ENCODE measurements around the gene NRN1. TPM values are rescaled to one million over a fixed set of nuclear protein-coding genes. Genes with fewer than 3 reads are reported as not detected.

NRN1 gene
- total RNA-seq, 1 donor from 2014 or later, result 9.8 TPM

- intact Hi-C loops (cut with DNase I), result no loop called here
Measured at GRCh38 chr6:5962794-5963193, 43.9 kb downstream of the NRN1 start.

GRCh38 chr6:5961836-5962235 is 44.9 kb downstream of the NRN1 start:
- H3K27me3 ChIP-seq, result no peaks in the 10 kb centered on the region
- no peak overlapping the region for H3K4me3 ChIP-seq
- H3K36me3 ChIP-seq, result no peaks in the 10 kb centered on the region
- TF ChIP-seq POLR2AphosphoS5 (IDR thresholded peaks at IDR 0.05; ENCODE audit: insufficient read depth in 1 of 2, low read depth in 1 of 2), result no peak
- no peak for TF ChIP-seq POLR2A (IDR thresholded peaks at IDR 0.05)
- TF ChIP-seq CTCF (IDR thresholded peaks at IDR 0.05), result no peak
- H3K27ac ChIP-seq, result no peak overlapping the region
- intact Hi-C loops (cut with DNase I), result no loop called here
- no peaks in the 10 kb centered on the region for H3K4me1 ChIP-seq
- no peaks in the 10 kb centered on the region for H3K9me3 ChIP-seq
- DNase-seq (ENCODE audit: extremely low spot score in 2 of 2), result no peak

More at GRCh38 chr6:5962794-5963193, 43.9 kb downstream of the NRN1 start:
- H3K27me3 ChIP-seq, result no peaks in the 10 kb centered on the region
- H3K9me3 ChIP-seq, result no peaks in the 10 kb centered on the region
- no peak overlapping the region for H3K27ac ChIP-seq
- H3K36me3 ChIP-seq, result no peaks in the 10 kb centered on the region
- H3K4me3 ChIP-seq, result no peak overlapping the region
- H3K4me1 ChIP-seq, result no peaks in the 10 kb centered on the region
- no peak for TF ChIP-seq POLR2A (IDR thresholded peaks at IDR 0.05)
- TF ChIP-seq CTCF (IDR thresholded peaks at IDR 0.05), result no peak
- no peak for TF ChIP-seq POLR2AphosphoS5 (IDR thresholded peaks at IDR 0.05; ENCODE audit: insufficient read depth in 1 of 2, low read depth in 1 of 2)
- no peak for DNase-seq (ENCODE audit: extremely low spot score in 2 of 2)

- no peaks in the 10 kb centered on the region for H3K9me3 ChIP-seq
- no peaks in the 10 kb centered on the region for H3K36me3 ChIP-seq
- H3K4me3 ChIP-seq, result no peak overlapping the region
- intact Hi-C loops (cut with DNase I), result no loop called here
- H3K27ac ChIP-seq, result no peak overlapping the region
- TF ChIP-seq POLR2A (IDR thresholded peaks at IDR 0.05) (no peak), CTCF (IDR thresholded peaks at IDR 0.05) (no peak), POLR2AphosphoS5 (IDR thresholded peaks at IDR 0.05; ENCODE audit: insufficient read depth in 1 of 2, low read depth in 1 of 2) (no peak)
- no peaks in the 10 kb centered on the region for H3K4me1 ChIP-seq
- no peak for DNase-seq (ENCODE audit: extremely low spot score in 2 of 2)
- H3K27me3 ChIP-seq, result no peaks in the 10 kb centered on the region
Measured at GRCh38 chr6:5960456-5960855, 46.3 kb downstream of the NRN1 start.

GRCh38 chr6:5958921-5959320 is 47.8 kb downstream of the NRN1 start:
- Histone ChIP-seq H3K4me3 (no peak overlapping the region), H3K27me3 (no peaks in the 10 kb centered on the region), H3K9me3 (no peaks in the 10 kb centered on the region), H3K36me3 (no peaks in the 10 kb centered on the region), H3K4me1 (no peaks in the 10 kb centered on the region), H3K27ac (no peak overlapping the region)
- intact Hi-C loops (cut with DNase I), result no loop called here
- no peak for TF ChIP-seq POLR2AphosphoS5 (IDR thresholded peaks at IDR 0.05; ENCODE audit: insufficient read depth in 1 of 2, low read depth in 1 of 2)
- no peak for TF ChIP-seq CTCF (IDR thresholded peaks at IDR 0.05)
- no peak for TF ChIP-seq POLR2A (IDR thresholded peaks at IDR 0.05)
- no peak for DNase-seq (ENCODE audit: extremely low spot score in 2 of 2)

GRCh38 chr6:5956939-5957338 is 49.8 kb downstream of the NRN1 start:
- Histone ChIP-seq H3K27me3 (no peaks in the 10 kb centered on the region), H3K4me1 (no peaks in the 10 kb centered on the region), H3K4me3 (no peak overlapping the region), H3K27ac (no peak overlapping the region), H3K9me3 (no peaks in the 10 kb centered on the region), H3K36me3 (no peaks in the 10 kb centered on the region)
- intact Hi-C loops (cut with DNase I), result no loop called here
- DNase-seq (ENCODE audit: extremely low spot score in 2 of 2), result no peak
- TF ChIP-seq POLR2AphosphoS5 (IDR thresholded peaks at IDR 0.05; ENCODE audit: insufficient read depth in 1 of 2, low read depth in 1 of 2), result no peak
- TF ChIP-seq POLR2A (IDR thresholded peaks at IDR 0.05), result no peak
- no peak for TF ChIP-seq CTCF (IDR thresholded peaks at IDR 0.05)

All from vagina (tissue), 2 donors.